Measurements from ENCODE around the gene PADI1. TPM values are rescaled to one million over a fixed set of nuclear protein-coding genes. Genes with fewer than 3 reads are reported as not detected.
A peak's percentile ranks its signal among the peaks of the same experiment; 100 is the strongest.

The PADI1 gene
- total RNA-seq, 2 experiments from 2014 or later, result not detected

- no peak for TF ChIP-seq CTCF (IDR thresholded peaks at IDR 0.05)
- intact Hi-C loops (cut with micrococcal nuclease), result no loop called here
- H3K4me1 Mint-ChIP-seq (ENCODE audit: low read depth), result peaks cover 34% of the 10 kb centered on the region
- ChIA-PET POLR2A (interaction anchor here (1.3 kb wide), 1 partner anchor 14 kb away, joined by 3 read pairs; no protein-coding TSS in a partner anchor), CTCF (interaction anchor here (2.0 kb wide), 1 partner anchor 81 kb away, joined by 13 read pairs; no protein-coding TSS in a partner anchor)
- ATAC-seq, result no peak
- H3K27ac Mint-ChIP-seq, result no peak overlapping the region
- H3K36me3 Mint-ChIP-seq (ENCODE audit: low read depth), result no peaks in the 10 kb centered on the region
- no peak overlapping the region for H3K4me3 Mint-ChIP-seq
- DNase-seq, result no peak
- peaks cover 52% of the 10 kb centered on the region for H3K27me3 Mint-ChIP-seq
- no peaks in the 10 kb centered on the region for H3K9me3 Mint-ChIP-seq
These were observed 2.1 kb downstream of the PADI1 start for GRCh38 chr1:17207046-17207445.

- no peak for DNase-seq
- no peak overlapping the region for H3K4me3 Mint-ChIP-seq
- CTCF ChIA-PET, result interaction anchor here (1.1 to 2.0 kb wide), 2 partner anchors 29 to 82 kb away, joined by 3 to 13 read pairs; no protein-coding TSS in a partner anchor
- H3K36me3 Mint-ChIP-seq (ENCODE audit: low read depth), result no peaks in the 10 kb centered on the region
- H3K27me3 Mint-ChIP-seq, result peaks cover 54% of the 10 kb centered on the region
- TF ChIP-seq CTCF (IDR thresholded peaks at IDR 0.05), result no peak
- H3K4me1 Mint-ChIP-seq (ENCODE audit: low read depth), result peaks cover 35% of the 10 kb centered on the region
- peak; percentile 14 for ATAC-seq
- peak overlapping the region; percentile 58 for H3K27ac Mint-ChIP-seq
- POLR2A ChIA-PET, result interaction anchor here (1.3 kb wide), 1 partner anchor 15 kb away, joined by 3 read pairs; no protein-coding TSS in a partner anchor
- no peaks in the 10 kb centered on the region for H3K9me3 Mint-ChIP-seq
- intact Hi-C loops (cut with micrococcal nuclease), result no loop called here
These were observed 2.6 kb downstream of the PADI1 start for GRCh38 chr1:17207540-17207939.

GRCh38 chr1:17207966-17208418 is 3.1 kb downstream of the PADI1 start:
- CTCF ChIA-PET, result interaction anchor here (1.1 to 2.0 kb wide), 2 partner anchors 29 to 82 kb away, joined by 3 to 13 read pairs; no protein-coding TSS in a partner anchor
- peak; percentile 89 for DNase-seq
- H3K27ac Mint-ChIP-seq, result peak overlapping the region; percentile 58
- no peaks in the 10 kb centered on the region for H3K9me3 Mint-ChIP-seq
- TF ChIP-seq CTCF (IDR thresholded peaks at IDR 0.05), result no peak
- intact Hi-C loops (cut with micrococcal nuclease), result no loop called here
- H3K36me3 Mint-ChIP-seq (ENCODE audit: low read depth), result no peaks in the 10 kb centered on the region
- H3K4me3 Mint-ChIP-seq, result no peak overlapping the region
- peaks cover 36% of the 10 kb centered on the region for H3K4me1 Mint-ChIP-seq (ENCODE audit: low read depth)
- ATAC-seq, result peak; percentile 96
- H3K27me3 Mint-ChIP-seq, result peaks cover 53% of the 10 kb centered on the region
- POLR2A ChIA-PET, result interaction anchor here (1.3 kb wide), 1 partner anchor 15 kb away, joined by 3 read pairs; no protein-coding TSS in a partner anchor

- ATAC-seq (no peak), DNase-seq (no peak)
- ChIA-PET CTCF (interaction anchor here (1.1 kb wide), 1 partner anchor 28 kb away, joined by 3 read pairs; no protein-coding TSS in a partner anchor), POLR2A (no interaction called here)
- H3K4me3 Mint-ChIP-seq, result no peak overlapping the region
- H3K36me3 Mint-ChIP-seq (ENCODE audit: low read depth), result no peaks in the 10 kb centered on the region
- no peak overlapping the region for H3K27ac Mint-ChIP-seq
- intact Hi-C loops (cut with micrococcal nuclease), result no loop called here
- no peaks in the 10 kb centered on the region for H3K9me3 Mint-ChIP-seq
- peaks cover 41% of the 10 kb centered on the region for H3K4me1 Mint-ChIP-seq (ENCODE audit: low read depth)
- peaks cover 53% of the 10 kb centered on the region for H3K27me3 Mint-ChIP-seq
- TF ChIP-seq CTCF (IDR thresholded peaks at IDR 0.05), result no peak
These were observed 3.6 kb downstream of the PADI1 start for GRCh38 chr1:17208546-17208945.

- intact Hi-C loops (cut with micrococcal nuclease), result no loop called here
- ATAC-seq, result no peak
These were observed 4.5 kb downstream of the PADI1 start for GRCh38 chr1:17209430-17209829.

More at GRCh38 chr1:17209430-17209829, 4.5 kb downstream of the PADI1 start:
- no peak for DNase-seq
- H3K36me3 Mint-ChIP-seq (ENCODE audit: low read depth), result no peaks in the 10 kb centered on the region
- peaks cover 45% of the 10 kb centered on the region for H3K4me1 Mint-ChIP-seq (ENCODE audit: low read depth)
- no peak overlapping the region for H3K27ac Mint-ChIP-seq
- CTCF ChIA-PET, result interaction anchor here (1.0 to 1.2 kb wide), 2 partner anchors 28 to 84 kb away, joined by 3 read pairs; no protein-coding TSS in a partner anchor
- no peaks in the 10 kb centered on the region for H3K9me3 Mint-ChIP-seq
- peaks cover 53% of the 10 kb centered on the region for H3K27me3 Mint-ChIP-seq
- POLR2A ChIA-PET, result no interaction called here
- no peak overlapping the region for H3K4me3 Mint-ChIP-seq
- no peak for TF ChIP-seq CTCF (IDR thresholded peaks at IDR 0.05)

Data from activated CD8-positive, alpha-beta T cell treated with anti-CD3 and anti-CD28 coated beads for 36 hours (primary cell).